B cell (primary cell): ENCODE measurements around the gene PEDS1. TPM values are rescaled to one million over a fixed set of nuclear protein-coding genes. Genes with fewer than 3 reads are reported as not detected.

ENCODE experiments used
- ATAC-seq: fragments of 200-7000 bp; cut with Tn5 transposase; one replicate; pipeline ENCODE4 v1.10.0; 2021; ENCODE audit warnings: low read depth, mild to moderate bottlenecking, moderate number of reproducible peaks, moderate library complexity
- CTCF ChIA-PET: fragments of 350-600 bp; sonication (Branson Sonifier 250); formaldehyde crosslinking; loops from one replicate; lab custom pipeline; 2021; ENCODE audit warnings: antibody characterized with exemption, inconsistent platforms; lab: Charles Lee
- POLR2A ChIA-PET: fragments of 350-600 bp; sonication (Branson Sonifier 250); formaldehyde crosslinking; loops from one replicate; lab custom pipeline; 2021; ENCODE audit warnings: antibody characterized with exemption; lab: Charles Lee
- DNase-seq: peaks from one replicate; pipeline ENCODE4 v3.0.0; 2013
- H2AFZ ChIP-seq: 2 replicates; pipeline ENCODE4 v1.6.1; 2012; ENCODE audit warnings: mild to moderate bottlenecking, low read depth, low read length; ENCODE audit not compliant: insufficient read depth, poor library complexity, severe bottlenecking
- H3K27ac ChIP-seq, 2 donors: 1 replicate in 1 of 2; 2 replicates in 1 of 2; pipeline ENCODE4 v1.5.1; 2012 to 2013; ENCODE audit warnings: low read length in 2 of 2, mild to moderate bottlenecking in 2 of 2, moderate library complexity in 1 of 2
- H3K27me3 ChIP-seq, 4 experiments: fragments of 200-600 bp in 1 of 4; sonication (generic) in 1 of 4; replicated peaks in 1 of 4; 1 replicate in 2 of 4; 2 replicates in 2 of 4; pipeline versions ENCODE4 v1.6.1 to v1.7.0; 2013 to 2016; ENCODE audit warnings: low read length in 3 of 4, mild to moderate bottlenecking in 2 of 4, mixed read lengths in 1 of 4, moderate library complexity in 1 of 4; ENCODE audit not compliant: insufficient read depth in 4 of 4, control insufficient read depth in 3 of 4; ENCODE audit errors: control extremely low read depth in 1 of 4
- H3K36me3 ChIP-seq, 2 experiments: replicated peaks in 1 of 2; 1 replicate in 1 of 2; 2 replicates in 1 of 2; pipeline versions ENCODE4 v1.6.1 to v1.7.1; 2013; ENCODE audit warnings: low read length in 1 of 2; ENCODE audit not compliant: insufficient read depth in 2 of 2, control insufficient read depth in 1 of 2; ENCODE audit errors: control extremely low read depth in 1 of 2, extremely low read depth in 1 of 2
- H3K4me1 ChIP-seq, 2 donors: fragments of 200-600 bp in 1 of 2; sonication (generic) in 1 of 2; 1 replicate in 1 of 2; 2 replicates in 1 of 2; pipeline versions ENCODE4 v1.5.1 to v1.6.1; 2013 to 2017; ENCODE audit warnings: low read length in 2 of 2; ENCODE audit not compliant: control insufficient read depth in 2 of 2, insufficient read depth in 2 of 2
- H3K4me2 ChIP-seq: replicated peaks from 2 replicates; pipeline ENCODE3; 2012; ENCODE audit warnings: mild to moderate bottlenecking, low read depth, low read length; ENCODE audit not compliant: poor library complexity, severe bottlenecking
- H3K4me3 ChIP-seq, 5 experiments: fragments of 200-600 bp in 1 of 5; sonication (generic) in 1 of 5; 1 replicate in 3 of 5; 2 replicates in 2 of 5; pipeline versions ENCODE4 v1.5.1 to v1.7.0; 2011 to 2016; ENCODE audit warnings: low read length in 4 of 5, mild to moderate bottlenecking in 4 of 5, low read depth in 2 of 5, control low read depth in 1 of 5, moderate library complexity in 1 of 5; ENCODE audit not compliant: insufficient read depth in 1 of 5; ENCODE audit errors: control extremely low read depth in 1 of 5, extremely low read depth in 1 of 5
- H3K79me2 ChIP-seq: fragments of 200-600 bp; sonication (generic); one replicate; pipeline ENCODE4 v1.6.0; 2016; ENCODE audit warnings: low read length; ENCODE audit not compliant: control insufficient read depth, insufficient read depth
- H3K9ac ChIP-seq: fragments of 200-600 bp; sonication (generic); 2 replicates; pipeline ENCODE4 v1.6.1; 2017; ENCODE audit warnings: mild to moderate bottlenecking, low read length, moderate library complexity
- H3K9me3 ChIP-seq, 3 donors: one replicate each; pipeline versions ENCODE4 v1.6.1 to v1.7.1; 2013; ENCODE audit warnings: low read length in 2 of 3; ENCODE audit not compliant: control insufficient read depth in 2 of 3, insufficient read depth in 1 of 3; ENCODE audit errors: control extremely low read depth in 1 of 3
- H4K20me1 ChIP-seq: 2 replicates; pipeline ENCODE4 v1.6.0; 2012; ENCODE audit warnings: mild to moderate bottlenecking, low read length; ENCODE audit not compliant: insufficient read depth, control insufficient read depth, poor library complexity, severe bottlenecking
- H3K27ac Mint-ChIP-seq: one replicate; pipeline ENCODE4 v1.8.0; 2021; ENCODE audit warnings: mixed read lengths
- H3K27me3 Mint-ChIP-seq: one replicate; pipeline ENCODE4 v1.8.0; 2021; ENCODE audit warnings: mixed read lengths
- H3K4me1 Mint-ChIP-seq: one replicate; pipeline ENCODE4 v1.8.0; 2021; ENCODE audit warnings: mixed read lengths
- H3K4me3 Mint-ChIP-seq: one replicate; pipeline ENCODE4 v1.8.0; 2021; ENCODE audit warnings: mixed read lengths
- H3K9me3 Mint-ChIP-seq: one replicate; pipeline ENCODE4 v1.8.0; 2022; ENCODE audit warnings: mixed read lengths; ENCODE audit not compliant: insufficient read depth
- CTCF ChIP-seq: fragments of 200-600 bp; IDR thresholded peaks from one replicate; pipeline ENCODE4 v1.8.0; 2022; ENCODE audit warnings: antibody characterized with exemption, mild to moderate bottlenecking
- EZH2 ChIP-seq: IDR thresholded peaks from 2 replicates; pipeline ENCODE4 v1.6.1; 2012; ENCODE audit warnings: borderline replicate concordance, low read depth, mild to moderate bottlenecking, moderate library complexity, low read length; ENCODE audit not compliant: insufficient read depth, poor library complexity, severe bottlenecking
- whole genome bisulfite sequencing: methylation state at CpG from one replicate; pipeline ENCODE4 v1.1.5; 2013; ENCODE audit warnings: missing lambda C conversion rate; ENCODE audit not compliant: insufficient coverage; 5-methylcytosine and 5-hydroxymethylcytosine counted together
- intact Hi-C: fragments of 100-400 bp; cut with micrococcal nuclease; formaldehyde crosslinking; loops from one replicate; pipeline ENCODE4 v1.10.0; 2022
- polyA plus RNA-seq: library from polyadenylated mRNA; depleted of rRNA; stranded (reverse); fragments of >200 nt; gene quantifications from 2 replicates; pipeline ENCODE4 v1.2.3, GENCODE V29; 2012
- total RNA-seq, 2 donors: library from RNA; stranded (reverse); fragments of 120-200 nt in 1 of 2; gene quantifications; 1 replicate in 1 of 2; 2 replicates in 1 of 2; pipeline versions ENCODE4 v1.2.3 to v1.2.4, GENCODE V29; 2013 to 2022

The PEDS1 gene
- total and polyA plus RNA-seq, 2 donors (not counting 1 experiment from before 2014, with no cell fraction given) = 11.2 to 38.7 TPM

DNA sequence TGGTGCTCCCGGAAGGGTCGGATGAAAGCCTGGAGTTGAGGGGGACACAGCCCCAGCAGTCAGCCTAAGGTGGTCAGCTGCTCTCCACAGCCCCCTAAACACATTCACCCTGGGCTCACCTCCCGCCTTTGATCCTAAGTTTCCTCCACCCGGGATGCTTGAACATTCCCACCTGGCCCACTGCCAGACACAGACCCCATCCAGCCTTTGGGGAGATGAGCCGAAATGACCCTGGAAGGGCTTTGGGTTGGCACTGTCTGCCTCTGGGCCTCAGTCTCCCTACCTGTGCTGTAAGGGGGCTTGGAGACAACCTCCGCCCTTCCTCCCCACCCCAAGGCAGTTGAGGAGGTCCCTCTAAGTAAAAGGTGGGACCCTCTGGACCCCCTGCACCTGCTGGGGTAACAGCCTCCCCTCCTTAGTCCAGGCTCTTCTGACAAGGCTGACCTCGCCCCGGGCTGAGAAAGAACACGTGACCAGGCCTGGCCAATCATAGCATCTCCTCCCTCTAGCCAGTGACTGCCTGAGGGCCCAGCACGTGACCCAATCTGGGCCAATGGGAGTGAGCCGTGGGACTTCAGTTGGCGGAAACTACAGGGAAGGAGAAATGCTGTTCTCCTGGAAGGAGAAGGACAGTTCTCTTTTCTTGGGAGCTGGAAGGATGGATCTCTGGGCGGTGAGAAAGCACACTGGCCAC, 23.7 kb downstream of the PEDS1 start:
- Histone ChIP-seq H3K36me3 (peaks cover 6 to 71% of the 10 kb centered on the region in 2 experiments), H3K27ac (no peak overlapping the region), H3K9me3 (no peaks in the 10 kb centered on the region), H2AFZ (no peak overlapping the region), H3K4me3 (no peak overlapping the region), H3K9ac (no peak overlapping the region), H3K4me1 (no peaks in the 10 kb centered on the region), H3K79me2 (peaks cover 23% of the 10 kb centered on the region), H3K4me2 (no peak overlapping the region), H4K20me1 (peaks cover 51% of the 10 kb centered on the region), H3K27me3 (no peaks in the 10 kb centered on the region)
- Mint-ChIP-seq H3K9me3 (no peaks in the 10 kb centered on the region), H3K27me3 (no peaks in the 10 kb centered on the region), H3K4me3 (no peak overlapping the region), H3K27ac (no peak overlapping the region), H3K4me1 (no peaks in the 10 kb centered on the region)
- WGBS = 99% methylated on average over 8 of the region's 13 CpGs
- intact Hi-C loops = no loop called here
- CTCF ChIA-PET = interaction anchor here (20.7 kb wide), 1 partner anchor 40 kb away, joined by 297 read pairs; no protein-coding TSS in a partner anchor
- no peak for ATAC-seq
- TF ChIP-seq CTCF (no peak), EZH2 (no peak)
- DNase-seq = no peak
- POLR2A ChIA-PET = interaction anchor here (0.6 kb wide), 1 partner anchor 151 kb away, joined by 3 read pairs; no protein-coding TSS in a partner anchor

DNA sequence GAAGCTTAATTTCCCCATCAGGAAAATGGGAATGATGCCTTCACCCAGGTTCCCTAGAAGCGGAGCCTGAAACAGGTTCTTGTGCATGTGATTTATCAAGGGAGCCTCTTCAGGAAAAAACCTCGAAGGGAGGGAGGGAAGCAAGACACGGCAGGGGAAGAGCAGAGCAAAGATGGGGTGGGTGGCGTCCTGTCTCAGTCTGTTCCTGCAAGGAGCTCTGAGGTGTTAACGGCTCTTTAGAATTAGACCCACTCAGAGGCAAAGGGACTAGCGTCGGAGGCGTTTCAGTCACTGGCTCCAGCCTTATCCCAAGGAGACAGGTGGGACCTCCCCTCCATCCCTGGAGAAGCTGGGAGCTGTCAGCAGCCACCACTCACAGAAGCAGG, 25.0 kb downstream of the PEDS1 start:
- H3K4me1 ChIP-seq = no peaks in the 10 kb centered on the region
- Mint-ChIP-seq H3K4me1 (no peaks in the 10 kb centered on the region), H3K27ac (no peak overlapping the region), H3K27me3 (no peaks in the 10 kb centered on the region), H3K9me3 (no peaks in the 10 kb centered on the region), H3K4me3 (no peak overlapping the region)
- no peak for DNase-seq
- POLR2A ChIA-PET = no interaction called here
- H3K9me3 ChIP-seq = no peaks in the 10 kb centered on the region
- no peak for ATAC-seq
- H3K9ac ChIP-seq = no peak overlapping the region
- 97% methylated on average over 8 of the region's 8 CpGs for WGBS
- TF ChIP-seq CTCF (no peak), EZH2 (no peak)
- no peak overlapping the region for H3K27ac ChIP-seq
- H3K27me3 ChIP-seq = no peaks in the 10 kb centered on the region
- no peak overlapping the region for H3K4me3 ChIP-seq
- peaks cover 40% of the 10 kb centered on the region for H4K20me1 ChIP-seq
- no peak overlapping the region for H3K4me2 ChIP-seq
- CTCF ChIA-PET = interaction anchor here (20.7 kb wide), 1 partner anchor 42 kb away, joined by 297 read pairs; no protein-coding TSS in a partner anchor
- H3K36me3 ChIP-seq = peaks cover 9 to 77% of the 10 kb centered on the region in 2 experiments
- H2AFZ ChIP-seq = no peak overlapping the region
- peaks cover 15% of the 10 kb centered on the region for H3K79me2 ChIP-seq
- intact Hi-C loops = no loop called here
